Measurements from ENCODE around the gene EDEM3.
"Not testable (repeated sequence)": the region's sequence is repeated elsewhere in the genome, so short reads cannot be mapped to it uniquely, and the experiment has no call there.

The EDEM3 gene

DNA sequence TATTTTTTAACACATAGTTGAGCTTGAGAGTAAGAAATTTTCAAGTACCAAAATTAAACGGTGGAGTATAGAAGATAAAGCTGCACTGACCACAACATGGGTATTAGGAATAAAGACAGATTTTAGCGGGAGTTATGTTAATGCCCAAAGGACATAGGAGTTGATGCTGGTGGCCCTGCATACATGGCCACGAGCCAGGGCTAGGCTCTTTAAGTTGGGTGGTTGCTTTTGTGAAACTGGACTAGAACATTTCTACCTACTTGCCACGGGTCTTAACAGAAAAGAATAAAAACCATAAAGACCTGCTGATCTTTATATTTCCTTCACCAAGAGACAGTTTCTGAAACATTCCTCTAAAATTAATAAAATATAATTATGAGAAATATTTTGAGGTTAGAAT, 14.9 kb downstream of the EDEM3 start:
- no peak for DNase-seq

DNA sequence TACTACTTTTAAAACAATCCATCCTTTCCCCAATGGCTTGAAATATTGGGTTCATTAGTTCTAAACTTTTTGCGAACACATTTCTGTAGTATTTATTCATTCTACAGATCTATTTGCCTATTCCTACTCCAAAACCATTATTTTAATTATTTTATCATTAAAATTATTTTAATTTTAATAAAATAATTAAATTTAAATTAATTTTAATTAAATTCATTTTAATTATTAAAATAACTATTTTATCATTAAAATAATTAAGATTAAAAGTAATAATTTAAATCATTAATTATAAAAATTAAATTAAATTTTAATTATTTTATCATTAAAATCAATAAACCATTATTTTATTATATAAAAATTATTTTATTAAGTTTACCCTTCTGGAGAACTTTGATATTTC, 15.6 kb downstream of the EDEM3 start:
- no peak for DNase-seq

DNA sequence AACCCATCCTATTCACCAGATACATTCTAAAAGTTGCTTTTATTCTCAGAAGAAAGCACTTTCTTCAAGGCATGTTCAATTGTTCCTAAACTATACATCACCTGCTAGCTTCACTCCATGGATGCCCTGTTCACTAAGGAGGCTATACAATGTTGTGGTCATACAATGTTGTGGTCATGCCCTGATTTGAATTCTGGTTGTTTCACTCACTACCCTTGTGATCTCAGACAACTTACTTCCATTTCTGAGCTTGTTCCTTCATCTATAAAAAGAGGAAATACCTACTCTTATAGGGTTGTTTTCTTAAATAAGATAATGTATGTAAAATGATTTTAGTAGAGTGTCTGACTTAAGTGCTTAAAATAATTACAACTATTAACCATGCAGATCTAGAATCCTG, 19.7 kb downstream of the EDEM3 start:
- DNase-seq = no peak

DNA sequence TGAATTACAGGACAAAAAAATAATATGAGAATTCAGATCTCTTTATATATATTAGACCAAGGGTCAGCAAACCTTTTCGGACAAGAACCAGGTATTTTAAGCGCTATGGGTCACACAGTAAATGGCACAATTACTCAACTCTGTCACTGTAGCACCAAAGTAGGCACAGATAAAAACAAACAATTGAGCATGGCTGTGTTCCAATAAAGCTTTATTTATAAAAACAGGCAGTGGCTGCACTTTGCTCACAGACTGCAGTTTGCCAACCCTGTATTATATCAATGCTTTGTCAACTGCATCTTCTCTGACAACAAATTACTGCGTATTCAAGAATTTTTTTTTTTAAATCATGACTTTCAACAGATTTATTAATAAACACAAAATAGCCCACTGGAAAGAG, 29.8 kb downstream of the EDEM3 start:
- no peak for DNase-seq

DNA sequence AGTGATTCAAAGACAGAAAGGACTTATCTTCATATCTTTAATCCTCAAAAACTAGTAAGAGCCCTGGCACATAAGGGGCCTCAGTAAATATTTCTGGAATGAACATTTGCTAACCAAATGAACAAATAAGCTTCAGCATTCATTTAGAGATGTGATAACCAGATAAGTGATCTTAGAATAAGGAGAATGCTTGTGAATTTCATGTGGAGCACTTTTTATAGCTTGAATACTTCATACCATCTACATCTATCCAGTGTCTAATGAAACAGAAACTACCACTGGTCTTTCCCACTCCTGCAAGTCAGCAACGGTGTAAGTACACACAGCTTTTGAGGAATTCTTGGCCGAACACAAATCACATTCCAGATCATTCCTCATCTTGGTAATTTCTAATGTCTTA, 38.5 kb downstream of the EDEM3 start:
- DNase-seq = no peak

GRCh38 chr1:184709418-184709817, 45.2 kb downstream of the EDEM3 start:
- no peak for DNase-seq

DNA sequence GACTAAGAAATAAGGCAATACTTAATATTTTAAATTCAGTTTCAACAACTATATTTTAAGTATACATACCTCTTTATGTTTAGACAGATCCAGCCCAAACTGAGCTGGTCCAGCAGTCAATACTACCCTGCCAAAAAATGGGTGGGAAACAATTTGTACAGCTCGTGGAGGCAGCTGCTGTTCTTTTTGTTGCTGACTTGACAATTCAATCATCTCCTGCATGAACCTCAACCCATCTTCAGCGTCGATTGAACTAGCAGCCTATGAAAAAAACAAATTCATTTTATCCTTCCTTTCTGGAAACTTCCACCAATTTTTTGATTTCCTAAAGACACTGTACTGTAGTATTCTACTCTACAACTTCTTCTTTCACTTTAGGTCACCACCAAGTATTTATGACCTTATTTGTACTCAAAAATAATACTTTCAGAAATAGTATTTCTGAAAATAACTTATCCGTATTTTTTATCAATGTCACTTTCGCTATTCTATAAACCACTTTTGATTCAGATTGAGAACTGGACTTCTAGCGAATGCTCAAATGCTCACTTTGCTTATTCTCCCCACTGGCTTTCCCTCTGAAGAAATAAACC, 46.5 kb downstream of the EDEM3 start:
- no peak for DNase-seq

GRCh38 chr1:184705271-184705670, 49.4 kb downstream of the EDEM3 start:
- no peak for DNase-seq

DNA sequence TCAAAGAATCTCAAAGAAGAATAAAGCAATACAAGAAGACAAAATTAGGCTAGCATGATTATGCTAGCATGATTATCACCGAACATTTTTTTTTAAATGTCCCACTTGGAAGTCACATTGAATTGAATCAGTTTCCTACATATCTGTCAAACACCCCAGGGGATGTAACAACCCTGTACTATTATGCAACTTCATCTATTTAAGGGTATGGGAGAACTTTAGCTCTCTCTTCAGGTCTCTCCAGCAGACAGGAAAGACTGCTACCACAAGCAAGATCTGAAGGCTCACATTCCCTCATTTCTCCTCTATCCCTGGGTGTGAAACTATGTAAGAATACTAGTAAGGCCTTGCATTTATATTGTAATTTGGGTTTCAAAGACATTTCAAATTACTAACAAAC, 52.8 kb downstream of the EDEM3 start:
- no peak for DNase-seq

- no peak for DNase-seq
Measured at GRCh38 chr1:184698969-184699368, 55.7 kb downstream of the EDEM3 start.

DNA sequence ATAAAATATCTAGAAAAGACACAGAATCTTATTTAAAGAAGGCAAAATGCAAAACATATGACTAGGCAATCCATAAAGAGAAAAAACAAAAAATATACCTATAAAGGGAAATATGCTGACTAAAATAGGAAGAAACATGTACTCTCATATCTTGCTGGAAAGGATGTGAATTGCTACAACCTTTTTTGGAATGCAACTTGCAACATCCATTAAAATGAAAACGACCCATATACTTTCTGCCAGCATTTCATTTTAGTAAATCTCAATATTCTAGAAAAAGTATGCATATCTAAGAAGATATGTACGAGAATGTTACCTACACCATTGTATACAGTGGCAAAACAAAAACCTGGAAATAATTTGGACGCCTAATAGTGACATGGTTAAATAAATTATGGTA, 56.6 kb downstream of the EDEM3 start:
- no peak for DNase-seq

GRCh38 chr1:184696403-184696802, 58.3 kb downstream of the EDEM3 start:
- DNase-seq = no peak

DNA sequence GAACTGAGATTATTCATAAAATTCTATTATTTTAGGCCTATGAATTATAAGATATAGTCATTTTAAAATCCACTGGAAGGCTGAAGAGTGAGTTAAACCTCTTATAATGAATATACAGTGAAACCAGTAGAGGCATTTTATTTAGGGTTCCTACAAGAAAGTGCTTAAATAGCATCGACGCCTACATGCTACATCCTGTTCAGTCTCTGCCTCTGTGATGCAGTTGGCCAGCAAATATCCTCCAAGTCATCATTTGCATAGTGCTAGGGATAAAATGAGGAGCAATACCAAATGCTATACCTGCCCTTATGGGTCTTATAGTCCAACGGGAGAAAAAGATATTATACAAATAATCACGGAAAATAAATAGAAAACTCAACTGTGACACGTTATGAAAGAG, 59.6 kb downstream of the EDEM3 start:
- no peak for DNase-seq

DNA sequence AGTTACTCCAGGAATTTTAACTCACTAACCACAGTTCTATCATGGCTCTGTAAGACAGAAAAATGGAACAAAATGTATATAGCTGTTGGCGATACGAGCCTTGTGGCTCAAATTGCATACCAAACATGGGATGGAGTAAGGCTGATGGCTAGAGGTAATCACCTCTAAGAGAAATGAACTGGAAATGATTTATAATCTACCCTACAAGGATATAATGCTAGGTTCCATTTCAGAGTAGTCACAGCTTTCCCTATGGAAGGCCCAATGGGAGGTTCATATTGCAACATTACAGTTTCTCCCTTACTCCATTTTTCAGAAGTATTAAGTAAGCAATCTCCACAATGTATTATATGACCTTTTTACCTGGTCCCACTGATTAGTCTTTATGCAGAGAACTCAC, 61.6 kb downstream of the EDEM3 start:
- DNase-seq = no peak

- peak in 7 of 51 donors; percentile 0 to 40 (median 5) for DNase-seq
Measured at GRCh38 chr1:184691719-184692324, 62.8 kb downstream of the EDEM3 start.

GRCh38 chr1:184686540-184686939, 68.1 kb downstream of the EDEM3 start:
- DNase-seq = no peak

GRCh38 chr1:184685116-184685515, 69.5 kb downstream of the EDEM3 start:
- no peak for DNase-seq

DNA sequence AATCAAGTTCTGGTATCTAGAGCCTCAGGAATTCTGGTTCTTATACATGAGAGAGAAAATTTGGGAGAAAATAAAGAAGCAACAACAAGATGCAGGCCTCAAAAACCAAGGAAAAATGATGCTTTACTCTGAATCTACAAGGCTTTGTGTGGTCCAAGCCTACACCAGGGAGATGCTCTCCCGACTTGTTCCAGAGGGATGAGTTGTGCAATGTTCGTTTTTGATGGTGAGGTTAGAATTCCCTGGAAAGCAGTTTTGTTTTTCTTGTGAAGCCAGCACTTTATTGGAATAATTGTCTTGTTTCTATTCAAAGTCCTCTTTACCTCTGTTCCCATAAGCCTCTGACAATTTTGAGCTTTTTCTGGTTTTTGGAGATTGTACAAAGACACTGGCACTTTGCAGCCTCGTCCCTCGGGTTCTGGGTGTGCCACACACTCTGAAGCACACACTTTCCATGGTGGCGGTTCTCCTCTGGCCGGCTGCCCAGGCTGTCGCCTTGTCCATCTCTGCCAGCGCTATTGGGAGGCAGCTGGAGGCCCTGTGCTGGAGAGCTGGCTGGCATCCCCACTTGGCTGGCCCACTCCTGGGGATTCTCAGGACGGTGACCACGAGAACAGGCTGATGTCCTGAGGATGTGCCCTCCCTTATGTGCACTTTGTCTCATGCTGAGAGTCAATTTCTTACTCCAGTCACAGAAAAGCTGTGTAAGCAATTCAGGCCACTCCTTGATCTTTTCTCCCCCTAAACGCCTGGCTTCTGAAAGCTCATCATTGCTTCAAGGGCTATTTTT, 70.2 kb downstream of the EDEM3 start:
- peak in 35 of 51 donors; percentile 3 to 75 (median 39) for DNase-seq

DNA sequence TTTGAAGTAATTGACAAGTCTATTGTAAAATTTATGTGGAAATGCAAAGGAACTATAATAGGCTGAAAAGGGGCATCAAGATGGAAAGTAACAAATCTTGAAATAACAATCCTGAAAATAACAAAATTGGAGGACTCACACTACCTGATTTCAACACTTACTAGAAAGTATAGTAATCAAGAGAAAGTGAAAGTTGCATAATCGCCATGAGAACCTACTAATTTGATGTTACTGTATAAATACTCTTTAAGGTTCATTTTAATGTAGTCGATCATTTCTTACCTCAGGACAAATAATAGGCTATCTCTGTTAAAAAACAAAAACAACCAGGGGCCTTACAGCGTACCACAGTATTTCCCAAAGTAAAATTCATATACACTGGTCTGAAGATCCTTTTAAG, 71.7 kb downstream of the EDEM3 start:
- DNase-seq = no peak

- not testable (repeated sequence) for DNase-seq
Measured at GRCh38 chr1:184680611-184681225, 73.9 kb downstream of the EDEM3 start.

GRCh38 chr1:184679472-184679871, 75.2 kb downstream of the EDEM3 start:
- not testable (repeated sequence) for DNase-seq

GRCh38 chr1:184677344-184677743, 77.3 kb downstream of the EDEM3 start:
- no peak for DNase-seq

GRCh38 chr1:184673305-184673704, 81.4 kb downstream of the EDEM3 start:
- no peak for DNase-seq
